Activated CD4-positive, alpha-beta T cell treated with anti-CD3 and anti-CD28 coated beads for 24 hours (primary cell): ENCODE data around the gene HTT.
"Not testable (repeated sequence)": the region's sequence is repeated elsewhere in the genome, so short reads cannot be mapped to it uniquely, and the experiment has no call there.

ENCODE experiments used
- DNase-seq, 2 donors: peaks; one replicate each; pipeline ENCODE4 v3.0.0-alpha.2; 2020; ENCODE audit warnings: low read depth in 2 of 2

HTT gene

DNA sequence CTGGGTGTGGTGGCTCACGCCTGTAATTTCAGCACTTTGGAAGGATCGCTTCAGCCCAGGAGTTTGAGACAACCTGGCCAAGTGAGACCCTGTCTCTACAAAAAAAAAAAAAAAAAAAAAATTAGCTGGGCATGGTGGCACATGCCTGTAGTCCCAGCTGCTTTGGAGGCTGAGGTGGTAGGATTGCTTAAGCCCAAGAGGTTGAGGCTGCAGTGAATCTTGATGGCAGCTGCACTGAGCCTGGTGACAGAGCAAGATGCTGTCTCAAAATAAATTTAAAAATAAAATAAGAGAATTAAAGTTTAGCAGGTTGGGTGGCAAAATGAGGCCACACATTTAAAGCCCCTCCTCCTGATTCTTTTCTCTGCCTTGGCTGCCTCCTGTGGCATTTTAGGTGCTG, 47.1 kb downstream of the HTT start:
- DNase-seq: no peak

GRCh38 chr4:3122081-3122563, 47.6 kb downstream of the HTT start:
- DNase-seq: no peak

DNA sequence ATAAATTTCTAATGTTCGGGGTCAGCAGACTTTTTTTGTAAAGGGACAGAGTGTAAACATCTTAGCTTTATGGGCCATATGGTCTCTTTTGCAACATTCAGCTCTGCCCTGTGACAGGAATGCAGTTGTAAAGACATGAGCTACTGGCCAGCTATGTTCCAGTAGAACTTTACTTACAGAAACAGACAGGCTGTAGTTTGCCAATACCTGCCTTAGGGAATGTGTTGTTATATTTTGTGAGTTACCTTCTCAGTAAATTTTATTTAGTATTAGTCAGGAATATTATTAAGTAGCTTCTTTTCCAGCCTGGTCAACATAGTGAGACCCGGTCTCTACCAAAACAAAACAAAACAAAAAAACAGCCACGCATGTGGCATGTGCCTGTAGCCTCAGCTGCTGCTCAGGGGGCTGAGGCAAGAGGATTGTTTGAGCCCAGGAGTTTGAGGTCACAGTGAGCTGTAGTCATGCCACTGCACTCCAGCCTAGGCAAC, 48.7 kb downstream of the HTT start:
- DNase-seq: no peak

- no peak for DNase-seq
Observed at GRCh38 chr4:3124070-3124767, 49.7 kb downstream of the HTT start.

DNA sequence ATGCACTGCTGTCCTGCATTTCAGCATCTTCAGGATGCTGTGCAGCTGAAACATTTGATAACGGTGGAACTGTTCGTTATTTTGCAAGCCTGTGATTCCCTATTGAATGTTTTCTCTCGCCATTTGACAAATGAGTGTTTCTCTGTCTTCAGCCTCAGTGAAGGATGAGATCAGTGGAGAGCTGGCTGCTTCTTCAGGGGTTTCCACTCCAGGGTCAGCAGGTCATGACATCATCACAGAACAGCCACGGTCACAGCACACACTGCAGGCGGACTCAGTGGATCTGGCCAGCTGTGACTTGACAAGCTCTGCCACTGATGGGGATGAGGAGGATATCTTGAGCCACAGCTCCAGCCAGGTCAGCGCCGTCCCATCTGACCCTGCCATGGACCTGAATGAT, 52.6 kb downstream of the HTT start:
- no peak for DNase-seq

DNA sequence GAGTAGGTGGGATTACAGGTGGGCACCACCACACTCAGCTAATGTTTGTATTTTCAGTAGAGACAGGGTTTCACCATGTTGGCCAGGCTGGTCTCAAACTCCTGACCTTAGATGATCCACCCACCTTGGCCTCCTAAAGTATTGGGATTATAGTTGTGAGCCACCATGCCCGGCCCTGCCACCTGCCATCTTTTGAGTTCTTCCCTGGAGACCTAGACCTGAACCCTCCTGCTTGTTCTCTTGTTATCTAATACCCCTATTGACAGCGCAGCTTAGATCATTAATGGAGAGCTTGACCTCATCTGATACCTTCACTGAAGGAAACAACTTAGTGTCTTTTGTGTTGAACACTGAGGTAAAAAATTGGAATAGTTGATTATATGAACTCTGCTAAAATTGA, 53.6 kb downstream of the HTT start:
- DNase-seq: no peak

GRCh38 chr4:3128976-3129375, 54.5 kb downstream of the HTT start:
- no peak for DNase-seq

DNA sequence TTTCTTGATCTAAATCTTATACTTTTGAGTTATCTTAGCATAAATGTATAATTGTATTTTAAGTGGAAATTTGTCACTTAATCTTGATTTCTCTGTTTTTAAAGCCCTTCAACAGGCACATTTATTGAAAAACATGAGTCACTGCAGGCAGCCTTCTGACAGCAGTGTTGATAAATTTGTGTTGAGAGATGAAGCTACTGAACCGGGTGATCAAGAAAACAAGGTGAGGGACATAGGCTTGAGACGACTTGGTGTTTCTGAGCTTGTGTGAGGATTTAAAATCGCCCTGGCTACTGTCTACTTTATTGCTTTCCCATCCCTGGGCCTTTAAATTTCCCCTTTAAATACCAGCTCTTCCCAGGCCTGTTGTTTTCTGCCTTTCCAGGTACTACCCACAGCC, 55.7 kb downstream of the HTT start:
- DNase-seq: no peak

GRCh38 chr4:3130826-3131225, 56.3 kb downstream of the HTT start:
- DNase-seq: no peak

DNA sequence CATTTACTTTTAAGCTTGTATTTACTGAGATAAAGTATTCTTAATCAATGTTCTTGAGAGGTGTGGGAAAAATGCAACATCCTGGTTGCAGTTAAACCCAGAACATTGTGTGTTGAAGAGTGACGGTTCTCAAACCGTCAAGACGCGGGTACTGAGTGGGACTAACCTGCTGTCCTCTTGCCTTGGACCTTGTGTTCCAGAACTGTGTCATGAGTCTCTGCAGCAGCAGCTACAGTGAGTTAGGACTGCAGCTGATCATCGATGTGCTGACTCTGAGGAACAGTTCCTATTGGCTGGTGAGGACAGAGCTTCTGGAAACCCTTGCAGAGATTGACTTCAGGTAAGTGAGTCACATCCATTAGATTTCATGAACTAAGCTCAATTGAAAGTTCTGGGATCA, 59.7 kb downstream of the HTT start:
- DNase-seq: no peak

GRCh38 chr4:3135155-3136011, 60.9 kb downstream of the HTT start:
- DNase-seq: no peak

DNA sequence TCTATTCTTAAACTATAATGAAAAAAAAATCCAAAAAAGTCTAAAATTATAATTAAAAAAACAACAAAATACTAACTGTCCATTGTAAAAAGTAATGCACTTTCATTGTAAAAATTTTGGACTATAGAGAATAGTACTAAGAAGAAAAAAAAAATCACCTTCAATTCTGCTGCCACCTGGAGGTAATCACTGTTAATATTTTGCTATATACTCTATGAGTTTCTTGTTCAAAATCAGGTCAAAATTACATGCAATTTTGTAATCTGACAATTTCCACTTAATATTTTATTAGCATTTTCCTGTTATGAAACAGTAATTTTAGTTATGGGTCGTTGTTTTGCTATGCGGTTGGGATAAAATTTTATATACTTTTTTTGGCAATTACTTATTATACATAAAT, 62.0 kb downstream of the HTT start:
- no peak for DNase-seq

GRCh38 chr4:3137908-3138307, 63.4 kb downstream of the HTT start:
- no peak for DNase-seq

DNA sequence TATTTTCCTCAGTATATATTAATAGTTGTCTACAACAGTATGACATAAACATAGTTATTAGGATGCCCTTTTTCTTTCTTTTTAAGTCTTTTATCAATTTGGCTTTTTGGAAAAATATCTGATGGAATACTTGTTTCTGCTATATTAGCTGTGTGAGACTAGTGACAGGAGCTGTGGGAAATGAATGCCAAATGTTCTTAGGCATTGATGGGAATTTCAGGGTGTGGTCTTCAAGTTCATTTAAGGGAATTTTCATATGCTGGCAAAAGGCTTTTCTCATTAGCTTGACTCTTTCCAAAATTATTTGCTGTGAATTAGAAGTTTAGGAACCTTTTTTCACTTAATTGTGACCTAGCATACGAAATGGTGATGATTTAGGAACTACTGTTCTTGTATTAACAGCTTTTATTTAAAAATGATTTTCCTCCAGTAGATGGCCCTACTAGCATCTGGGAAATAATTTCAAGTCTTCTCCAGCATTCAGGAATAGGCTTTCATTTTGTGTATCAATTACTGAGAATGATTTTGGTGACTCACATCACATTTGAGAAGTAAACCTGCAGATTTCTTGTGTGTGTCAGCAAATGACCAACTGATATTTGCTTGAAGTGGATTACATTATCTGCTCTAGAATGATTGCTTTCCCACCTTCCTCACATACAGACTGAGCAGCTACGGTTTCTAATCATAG, 70.9 kb downstream of the HTT start:
- no peak for DNase-seq

DNA sequence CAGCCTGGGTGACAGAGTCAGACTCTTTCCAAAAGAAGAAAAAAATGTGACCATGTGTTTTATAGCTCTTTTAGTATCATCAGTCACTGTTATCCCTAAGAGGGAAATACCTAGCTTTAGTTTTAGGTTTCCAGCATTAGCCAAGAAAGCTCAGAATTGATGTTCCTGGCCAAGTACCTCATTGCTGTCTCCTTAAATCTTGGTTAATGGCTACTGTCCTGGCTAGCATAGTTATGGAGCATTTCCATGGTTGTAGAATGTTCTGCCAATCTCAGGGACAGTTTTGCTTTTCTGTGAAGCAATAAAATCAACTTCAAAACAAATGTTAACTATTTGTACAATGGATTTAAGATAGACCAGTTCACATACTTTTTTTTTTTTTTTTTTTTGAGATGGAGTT, 74.4 kb downstream of the HTT start:
- no peak for DNase-seq

- DNase-seq: not testable (repeated sequence)
Observed at GRCh38 chr4:3151238-3151637, 76.8 kb downstream of the HTT start.

GRCh38 chr4:3157366-3157765, 82.9 kb downstream of the HTT start:
- DNase-seq: no peak

DNA sequence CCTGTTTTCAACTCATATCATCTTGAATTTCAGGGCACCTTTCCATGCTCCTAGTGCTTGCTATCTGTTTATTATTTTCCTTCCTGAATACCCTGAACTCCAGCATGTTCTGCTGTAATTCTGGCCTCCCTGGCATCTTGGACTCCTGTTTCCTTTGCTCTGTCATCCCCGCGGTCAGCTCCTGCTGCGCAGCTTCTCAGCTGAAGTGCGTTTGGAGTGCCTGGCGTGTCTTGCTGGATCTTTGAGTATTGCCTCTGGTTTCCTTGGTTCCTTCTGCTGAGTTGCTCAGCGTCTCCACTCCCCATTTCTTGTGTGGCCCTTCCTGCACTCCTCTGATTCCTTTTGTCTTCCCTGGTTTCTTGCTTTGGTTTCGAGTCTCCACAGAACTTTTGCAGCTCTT, 84.4 kb downstream of the HTT start:
- DNase-seq: no peak

GRCh38 chr4:3160438-3160837, 86.0 kb downstream of the HTT start:
- DNase-seq: no peak

- not testable (repeated sequence) for DNase-seq
Observed at GRCh38 chr4:3161044-3161443, 86.6 kb downstream of the HTT start.

GRCh38 chr4:3166434-3166833, 92.0 kb downstream of the HTT start:
- DNase-seq: not testable (repeated sequence)

DNA sequence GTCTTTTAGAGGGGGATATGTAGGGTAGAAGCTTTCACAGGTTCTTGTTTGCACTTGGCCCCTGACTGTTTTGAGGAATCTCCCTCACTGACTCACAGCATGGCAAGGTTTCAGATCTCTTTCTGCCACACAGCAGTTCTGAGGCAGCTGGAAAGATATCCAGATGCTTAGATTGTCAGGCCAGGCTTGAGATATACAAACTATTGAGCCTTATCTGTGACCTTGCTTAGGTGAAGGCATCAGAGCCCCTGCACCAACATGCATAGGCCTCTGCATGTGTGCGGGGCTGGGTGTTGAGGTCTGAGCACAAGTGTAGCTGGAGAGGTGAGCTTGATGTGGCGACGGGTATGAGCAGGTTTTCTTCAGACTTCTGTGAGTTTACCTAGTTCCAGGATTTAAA, 93.5 kb downstream of the HTT start:
- DNase-seq: no peak
